PC-3 (cell line): ENCODE results near the gene DCAF7.

Source experiments
- CTCF ChIP-seq: fragments of 300-600 bp; sonication (generic); conservative IDR thresholded peaks from 2 replicates; pipeline ENCODE4 v1.5.1; 2017; ENCODE audit warnings: antibody characterized with exemption, low read depth, mild to moderate bottlenecking, low read length
- EZH2 ChIP-seq: fragments of 300-600 bp; sonication (generic); IDR thresholded peaks from one replicate; pipeline ENCODE4 v1.6.1; 2017; ENCODE audit warnings: antibody characterized with exemption, mild to moderate bottlenecking, low read length; ENCODE audit not compliant: unreplicated experiment

DNA sequence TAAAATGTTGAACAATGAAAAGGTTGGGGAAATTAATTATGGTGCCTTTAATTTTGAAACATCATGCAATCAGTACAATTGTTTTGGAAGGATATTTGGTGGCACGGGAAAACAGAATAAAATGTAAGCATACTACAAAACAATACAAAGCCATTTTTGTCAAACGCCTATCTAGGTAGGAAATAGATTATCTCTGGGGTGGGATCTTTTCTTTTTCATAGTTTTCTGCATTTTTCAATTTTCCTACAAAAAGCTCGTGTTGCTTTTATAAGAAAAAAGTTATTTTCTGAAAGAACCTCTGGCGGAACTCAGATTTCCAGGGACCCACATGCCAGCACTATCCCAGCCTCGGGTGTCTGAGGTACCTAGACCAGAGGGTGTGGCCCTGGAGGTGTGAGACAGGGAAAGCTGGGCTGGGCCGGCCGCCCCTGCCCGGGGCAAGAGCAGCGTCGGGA is 71.0 kb downstream of the DCAF7 start:
- TF ChIP-seq CTCF (no peak), EZH2 (no peak)
